GM20431 (cell line): ENCODE data around the gene CHIC1.
"Not testable (repeated sequence)": the region's sequence is repeated elsewhere in the genome, so short reads cannot be mapped to it uniquely, and the experiment has no call there.

ENCODE experiments used
- in situ Hi-C: fragments of 300-500 bp; cut with MseI, MboI; formaldehyde crosslinking; loops from one replicate; pipeline ENCODE4 v1.15.0; 2020; ENCODE audit warnings: low sequenced_read_pairs; ENCODE audit not compliant: unreplicated experiment

Gene CHIC1

GRCh38 chrX:73562984-73563737 lies at the start of gene CHIC1:
Gene CHIC1 (plus strand): TSS chrX:73563197. CDS start chrX:73563285, 88 bp downstream.
- in situ Hi-C loops: no loop called here

DNA sequence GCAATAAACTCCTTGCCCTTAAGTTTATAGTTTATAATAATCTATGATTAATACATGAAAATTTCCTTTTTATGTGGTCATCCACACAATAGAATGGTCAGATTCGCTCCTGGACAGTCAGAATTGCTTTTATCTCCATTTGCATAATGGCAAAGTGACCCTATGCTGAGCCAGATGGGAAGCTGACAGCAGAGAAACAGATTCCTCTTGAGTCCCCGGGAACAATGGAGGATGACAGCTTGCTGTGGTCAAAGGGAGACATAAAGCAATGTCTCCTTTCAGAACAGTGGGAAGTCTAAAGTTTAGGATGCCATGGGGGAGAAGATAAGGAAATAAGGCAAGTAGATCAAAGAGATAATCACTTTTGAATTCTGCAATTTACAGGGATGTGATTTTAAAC lies 40.2 kb upstream of the CHIC1 start:
- in situ Hi-C loops: not testable (repeated sequence)

GRCh38 chrX:73524906-73525305 lies 38.1 kb upstream of the CHIC1 start:
- in situ Hi-C loops: no loop called here

DNA sequence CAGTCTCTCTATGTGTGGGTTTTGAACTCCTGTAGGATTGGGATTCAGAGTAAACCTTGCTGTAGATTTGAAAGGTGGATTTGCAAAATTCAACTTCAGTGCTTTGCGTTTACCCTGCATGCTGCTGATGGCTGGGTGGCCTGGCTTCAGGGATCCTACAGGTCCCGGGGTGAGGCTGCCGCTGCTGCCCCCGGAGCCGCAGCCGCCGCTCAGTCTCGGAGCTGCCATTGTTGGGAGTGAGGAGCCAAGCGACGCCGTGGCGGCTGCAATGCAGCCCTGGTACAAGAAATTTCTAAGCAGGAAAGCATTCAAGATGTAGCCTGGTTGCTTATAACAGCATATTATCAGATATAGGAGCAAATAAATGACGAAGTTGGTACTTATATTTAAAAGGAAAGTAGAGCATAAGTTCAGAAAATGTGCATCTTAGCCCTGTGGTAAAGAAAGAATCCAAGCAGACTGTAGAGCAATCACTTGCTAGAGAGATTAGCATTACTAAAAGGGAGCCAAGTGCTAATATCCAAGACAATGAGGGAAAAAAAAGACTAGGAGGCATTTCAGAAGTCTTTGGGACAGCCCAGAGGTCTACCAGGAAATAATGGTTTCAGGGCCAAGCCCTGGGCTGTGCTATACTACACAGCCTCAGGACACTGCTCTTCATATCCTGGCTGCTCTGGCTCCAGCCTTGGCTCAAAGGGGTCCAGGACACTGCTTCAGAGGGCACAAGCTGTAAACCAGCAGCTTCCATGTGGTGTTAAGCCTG lies 36.9 kb upstream of the CHIC1 start:
- in situ Hi-C loops: no loop called here

GRCh38 chrX:73531655-73532054 lies 31.3 kb upstream of the CHIC1 start:
- in situ Hi-C loops: not testable (repeated sequence)

DNA sequence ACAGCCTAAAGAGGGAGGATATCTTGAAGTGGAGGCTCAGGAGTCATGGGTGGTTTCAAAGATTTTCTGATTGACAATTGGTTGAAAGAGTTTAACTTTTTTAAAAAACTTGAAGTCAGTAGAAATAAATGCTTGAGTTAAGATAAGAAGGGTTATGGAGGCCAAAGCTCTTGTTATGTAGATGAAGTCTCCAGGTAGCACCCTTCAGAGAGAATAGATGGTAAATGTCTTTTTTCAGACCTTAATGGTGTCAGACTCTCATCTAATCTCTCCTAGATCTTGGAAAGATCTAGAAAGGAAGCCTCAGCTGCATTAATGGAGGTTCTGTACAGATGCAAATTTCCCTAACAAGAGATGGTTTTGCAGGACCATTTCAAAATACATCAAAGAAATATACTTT lies 6.8 kb upstream of the CHIC1 start:
- in situ Hi-C loops: no loop called here

- in situ Hi-C loops: no loop called here
Observed at GRCh38 chrX:73561801-73562200, 1.2 kb upstream of the CHIC1 start.

- in situ Hi-C loops: no loop called here
Observed at GRCh38 chrX:73562458-73562857, 539 bp upstream of the CHIC1 start.

GRCh38 chrX:73563738-73564068 lies 706 bp downstream of the CHIC1 start:
- in situ Hi-C loops: no loop called here

- in situ Hi-C loops: no loop called here
Observed at GRCh38 chrX:73577361-73577760, 14.4 kb downstream of the CHIC1 start.

DNA sequence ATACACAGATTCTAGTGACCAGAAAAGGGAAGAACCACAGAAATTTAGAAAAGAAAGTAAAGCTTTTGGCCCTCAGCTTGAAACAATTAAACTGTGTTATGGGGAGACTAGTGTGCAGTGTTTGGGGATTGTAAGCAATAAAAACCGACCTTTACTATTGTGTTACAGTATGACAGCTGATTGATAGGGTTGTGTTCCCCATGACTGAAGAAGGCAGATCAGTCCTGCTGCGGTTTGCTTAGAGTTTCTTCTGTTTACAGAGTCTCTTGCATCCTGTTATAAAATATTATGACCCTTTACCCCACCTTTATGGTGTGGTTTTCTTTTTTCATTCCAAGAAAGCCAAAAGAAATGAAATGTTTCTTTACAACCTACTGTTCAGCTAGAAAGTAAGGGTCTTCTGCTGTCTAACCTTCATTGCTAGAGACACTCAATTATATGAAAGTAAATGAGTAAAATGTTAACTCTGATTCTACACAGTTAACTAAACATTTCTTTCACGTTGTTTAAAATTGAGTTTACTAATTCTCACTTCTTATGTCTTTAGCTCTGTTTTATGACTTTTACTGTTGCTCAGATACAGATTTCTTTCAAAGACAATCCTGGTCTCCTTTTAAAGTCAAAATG lies 18.1 kb downstream of the CHIC1 start:
- in situ Hi-C loops: no loop called here

- in situ Hi-C loops: not testable (repeated sequence)
Observed at GRCh38 chrX:73597758-73598157, 34.8 kb downstream of the CHIC1 start.

- in situ Hi-C loops: no loop called here
Observed at GRCh38 chrX:73615022-73615421, 52.0 kb downstream of the CHIC1 start.

- in situ Hi-C loops: not testable (repeated sequence)
Observed at GRCh38 chrX:73641669-73642068, 78.7 kb downstream of the CHIC1 start.

GRCh38 chrX:73647212-73647611 lies 84.2 kb downstream of the CHIC1 start:
- in situ Hi-C loops: no loop called here

DNA sequence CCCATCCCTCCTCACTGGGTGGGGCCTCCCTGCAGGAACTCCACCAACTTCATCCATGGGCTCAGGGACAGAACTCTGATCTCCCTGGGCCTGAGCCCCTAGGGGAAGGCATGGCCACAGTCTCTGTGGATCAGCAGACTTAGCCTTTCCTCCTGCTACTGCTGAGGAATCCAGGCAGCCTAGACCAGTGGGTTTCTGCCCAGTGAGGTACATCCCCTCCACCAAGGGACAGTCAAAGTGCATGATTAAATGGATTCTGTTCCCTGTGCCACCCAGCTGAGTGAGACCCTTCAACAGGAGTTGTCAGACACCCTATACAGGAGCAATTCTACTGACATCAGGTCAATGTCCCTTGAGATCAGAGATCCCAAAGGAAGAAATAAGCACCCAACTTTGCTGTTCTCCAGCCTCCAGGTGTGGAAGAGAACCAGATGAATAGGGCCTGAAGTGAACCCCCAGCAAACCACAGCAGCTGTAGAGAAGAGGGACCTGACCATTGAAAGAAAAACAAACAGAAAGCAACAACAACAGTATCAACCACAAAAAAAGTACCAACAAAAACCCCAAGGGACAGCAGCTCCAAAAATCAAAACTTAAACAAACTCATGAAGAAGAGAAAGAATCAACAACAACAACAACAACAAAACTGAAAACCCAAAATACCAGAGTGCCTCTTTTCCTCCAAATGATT lies 84.8 kb downstream of the CHIC1 start:
- in situ Hi-C loops: no loop called here

- in situ Hi-C loops: not testable (repeated sequence)
Observed at GRCh38 chrX:73661322-73661721, 98.3 kb downstream of the CHIC1 start.

DNA sequence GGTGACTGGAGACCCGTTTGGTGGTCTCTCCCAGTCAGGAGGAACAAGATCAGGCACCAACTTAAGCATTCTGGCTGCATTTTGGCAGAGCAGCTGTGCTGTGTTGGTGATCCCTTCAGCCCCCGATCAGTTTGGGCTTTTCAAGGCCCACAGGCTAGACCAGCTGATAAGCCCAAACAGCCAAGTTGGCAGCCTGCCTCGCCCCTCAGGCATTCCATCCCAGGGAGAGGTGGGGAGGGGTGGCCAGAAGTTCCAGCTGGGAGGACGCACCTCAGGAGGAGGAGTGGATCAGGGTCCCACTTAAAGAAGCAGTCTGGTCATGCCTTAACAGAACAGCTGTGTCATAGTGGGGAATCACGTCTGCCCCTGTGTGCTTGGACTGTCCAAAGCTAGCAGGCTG lies 105.8 kb downstream of the CHIC1 start:
- in situ Hi-C loops: no loop called here

GRCh38 chrX:73681408-73681807 lies 118.4 kb downstream of the CHIC1 start:
- in situ Hi-C loops: no loop called here

DNA sequence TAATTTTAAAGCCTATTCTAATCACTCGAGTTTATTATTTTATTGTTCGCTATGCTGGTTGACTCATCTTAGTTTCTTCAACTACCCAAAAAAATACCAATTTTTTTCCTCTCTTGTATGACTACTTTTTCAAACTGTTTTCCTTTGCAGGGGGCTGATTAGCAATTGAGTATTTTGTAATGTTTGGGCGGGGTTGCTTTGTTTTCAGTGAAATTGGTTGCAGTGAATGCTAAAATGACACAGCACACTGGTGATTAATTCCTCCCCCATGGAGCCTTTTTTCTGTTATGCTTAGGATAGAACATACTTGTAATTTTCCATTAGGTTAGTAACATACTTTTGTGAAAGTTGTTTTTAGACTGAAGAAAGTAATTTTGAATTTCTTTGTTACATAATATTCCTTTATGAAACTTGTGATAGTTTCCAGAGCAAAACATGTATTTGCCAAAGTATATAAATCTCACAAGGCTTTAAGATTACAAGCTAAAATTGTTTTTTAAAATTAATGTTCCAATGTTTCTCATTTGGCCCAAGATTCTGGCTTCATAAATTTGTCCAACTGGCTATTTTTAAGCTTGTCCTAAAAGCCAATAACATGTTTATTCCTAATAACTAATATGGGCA lies 120.4 kb downstream of the CHIC1 start:
- in situ Hi-C loops: no loop called here
